HG02840 (cell line): ENCODE results near the gene IL2RG.
A peak's percentile ranks its signal among the peaks of the same experiment; 100 is the strongest.

Experiments used
- ATAC-seq: cut with Tn5 transposase; IDR thresholded peaks from one replicate; pipeline ENCODE4 v1.9.1; 2021; ENCODE audit warnings: mild to moderate bottlenecking, moderate library complexity, moderate number of reproducible peaks; ENCODE audit not compliant: unreplicated experiment, low FRiP score

Gene IL2RG

DNA sequence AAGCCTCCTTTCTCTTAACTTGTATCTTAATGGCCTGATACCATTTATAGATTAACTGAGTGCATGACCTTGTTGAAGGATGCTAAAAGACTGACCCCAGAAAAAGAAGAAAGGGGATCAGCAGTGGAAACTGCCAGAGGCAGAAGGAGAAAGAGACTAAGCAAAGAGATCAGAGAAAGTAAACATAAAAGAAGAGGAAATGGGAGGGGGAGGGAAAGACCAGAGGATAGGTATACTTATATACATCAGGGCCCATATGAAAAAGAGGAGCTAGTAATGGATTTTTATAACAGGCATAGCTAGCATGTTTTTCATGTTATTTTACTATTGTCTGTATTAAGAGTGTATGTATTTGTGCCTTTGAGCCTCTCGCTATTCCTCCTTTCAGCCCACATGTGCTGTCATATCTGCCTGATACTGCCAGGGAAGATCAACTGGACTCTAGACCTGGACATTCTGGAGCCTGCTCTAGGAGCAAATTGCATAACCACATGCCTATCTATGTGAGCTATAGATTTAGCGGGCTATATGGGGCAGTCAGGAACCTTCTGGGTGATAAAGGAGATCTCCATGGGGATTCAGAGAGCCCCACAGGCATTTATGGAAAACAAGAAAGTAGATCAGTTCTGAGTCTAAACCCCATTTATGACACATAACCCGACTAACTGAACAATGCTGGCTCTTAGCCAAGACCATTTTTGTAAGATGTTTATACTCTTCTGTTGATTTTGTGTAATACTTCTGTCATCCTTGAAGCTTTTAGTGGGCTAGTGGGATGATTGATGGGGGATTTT, 29.9 kb downstream of the IL2RG start:
- ATAC-seq: no peak

DNA sequence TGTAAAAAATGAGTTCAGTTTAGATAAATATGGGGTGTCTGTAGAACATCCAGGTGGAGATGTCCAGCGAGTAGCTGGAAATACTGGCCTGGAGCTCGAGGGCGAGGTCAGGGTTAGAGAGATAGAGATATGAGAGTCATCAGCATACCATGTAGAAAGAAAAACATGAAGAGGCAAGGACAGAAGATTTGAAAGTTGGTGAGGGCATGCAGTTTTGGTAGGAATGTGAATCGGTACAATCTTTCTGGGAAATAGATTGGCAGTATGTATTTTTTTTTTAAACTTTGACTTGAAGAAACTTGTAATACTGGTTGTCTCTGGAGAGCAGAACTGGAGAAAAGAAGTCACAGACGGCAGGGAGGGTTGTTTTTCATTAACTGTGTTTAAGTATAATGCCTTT, 40.8 kb downstream of the IL2RG start:
- ATAC-seq: no peak

- ATAC-seq: peak; percentile 91
Measured at GRCh38 chrX:71068044-71068918, 43.1 kb downstream of the IL2RG start, which contains the start of gene SNX12. Gene SNX12, minus strand, starts transcription at chrX:71068334. Its CDS starts 28 bp downstream, at chrX:71068306.

- ATAC-seq: no peak
Measured at GRCh38 chrX:71067712-71068043, 43.7 kb downstream of the IL2RG start.

DNA sequence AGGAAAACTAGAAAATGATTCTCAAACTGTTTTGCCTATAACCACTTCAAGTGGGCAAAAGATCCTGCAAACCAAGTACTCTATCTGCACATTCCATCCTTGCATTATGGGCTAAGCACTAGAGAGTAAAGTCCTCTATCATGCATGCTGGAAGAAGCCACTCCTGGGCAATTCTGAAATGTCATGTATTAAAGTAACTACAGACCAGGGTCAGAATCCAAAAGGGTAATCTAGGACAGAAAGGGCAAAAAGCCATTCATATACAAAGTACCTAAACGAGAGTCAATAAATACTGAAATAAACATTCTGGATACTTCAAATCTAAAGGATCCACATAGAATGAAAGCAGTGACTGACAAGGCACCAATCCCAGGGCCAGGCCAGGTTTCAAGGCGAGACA, 44.3 kb downstream of the IL2RG start:
- no peak for ATAC-seq

- no peak for ATAC-seq
Measured at GRCh38 chrX:71060127-71060526, 51.2 kb downstream of the IL2RG start.

GRCh38 chrX:71057848-71058530, 53.4 kb downstream of the IL2RG start:
- no peak for ATAC-seq
